Measurements from ENCODE around the gene OSBPL2. TPM values are rescaled to one million over a fixed set of nuclear protein-coding genes. Genes with fewer than 3 reads are reported as not detected.

OSBPL2 gene
- total and polyA plus RNA-seq, 11 donors = 20.0 to 57.9 (median 38.3) TPM

DNA sequence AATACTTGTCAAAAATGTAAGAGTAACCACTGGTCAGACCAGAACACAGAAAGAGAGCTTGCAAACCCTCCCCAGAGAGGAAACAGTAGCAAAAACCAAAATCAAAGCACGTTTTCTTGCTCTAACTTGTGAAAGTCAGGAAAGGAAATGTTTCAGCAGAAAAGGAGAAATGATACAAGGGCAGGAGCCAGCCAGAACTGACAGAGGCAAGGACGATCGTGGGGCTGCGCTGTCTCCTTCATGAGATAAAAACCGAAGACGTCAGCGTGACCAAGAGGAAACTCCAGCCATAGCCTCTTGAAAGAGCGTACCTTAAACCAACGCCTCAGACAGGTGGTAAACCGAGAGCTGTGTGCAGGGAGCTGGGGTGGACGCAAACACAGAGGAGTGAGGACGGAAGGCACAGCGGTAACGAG is 101.3 kb downstream of the OSBPL2 start:
- Histone ChIP-seq H3K27me3 (no peaks in the 10 kb centered on the region), H3K27ac (no peak overlapping the region), H3K9me3 (peaks cover 0 to 4% (median 0%) of the 10 kb centered on the region in 12 donors), H3K36me3 (peaks cover 0 to 95% (median 72%) of the 10 kb centered on the region in 9 donors), H3K4me1 (no peaks in the 10 kb centered on the region), H3K4me3 (no peak overlapping the region)
- intact Hi-C loops (cut with DNase I) = loop anchor here in 1 of 10 donors (5.0 kb wide), 1 partner anchor 38 kb away; no protein-coding TSS in a partner anchor
- TF ChIP-seq, protein P1, sequence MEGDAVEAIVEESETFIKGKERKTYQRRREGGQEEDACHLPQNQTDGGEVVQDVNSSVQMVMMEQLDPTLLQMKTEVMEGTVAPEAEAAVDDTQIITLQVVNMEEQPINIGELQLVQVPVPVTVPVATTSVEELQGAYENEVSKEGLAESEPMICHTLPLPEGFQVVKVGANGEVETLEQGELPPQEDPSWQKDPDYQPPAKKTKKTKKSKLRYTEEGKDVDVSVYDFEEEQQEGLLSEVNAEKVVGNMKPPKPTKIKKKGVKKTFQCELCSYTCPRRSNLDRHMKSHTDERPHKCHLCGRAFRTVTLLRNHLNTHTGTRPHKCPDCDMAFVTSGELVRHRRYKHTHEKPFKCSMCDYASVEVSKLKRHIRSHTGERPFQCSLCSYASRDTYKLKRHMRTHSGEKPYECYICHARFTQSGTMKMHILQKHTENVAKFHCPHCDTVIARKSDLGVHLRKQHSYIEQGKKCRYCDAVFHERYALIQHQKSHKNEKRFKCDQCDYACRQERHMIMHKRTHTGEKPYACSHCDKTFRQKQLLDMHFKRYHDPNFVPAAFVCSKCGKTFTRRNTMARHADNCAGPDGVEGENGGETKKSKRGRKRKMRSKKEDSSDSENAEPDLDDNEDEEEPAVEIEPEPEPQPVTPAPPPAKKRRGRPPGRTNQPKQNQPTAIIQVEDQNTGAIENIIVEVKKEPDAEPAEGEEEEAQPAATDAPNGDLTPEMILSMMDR (IDR thresholded peaks at IDR 0.05) = no peak
- TF ChIP-seq POLR2A (IDR thresholded peaks at IDR 0.05) = no peak
- WGBS, 4 donors = 73 to 81% (median 77%) methylated on average over 13 to 14 of the region's 14 CpGs
- DNase-seq (peak in 2 of 5 donors; percentile 7 to 37), ATAC-seq (no peak)

DNA sequence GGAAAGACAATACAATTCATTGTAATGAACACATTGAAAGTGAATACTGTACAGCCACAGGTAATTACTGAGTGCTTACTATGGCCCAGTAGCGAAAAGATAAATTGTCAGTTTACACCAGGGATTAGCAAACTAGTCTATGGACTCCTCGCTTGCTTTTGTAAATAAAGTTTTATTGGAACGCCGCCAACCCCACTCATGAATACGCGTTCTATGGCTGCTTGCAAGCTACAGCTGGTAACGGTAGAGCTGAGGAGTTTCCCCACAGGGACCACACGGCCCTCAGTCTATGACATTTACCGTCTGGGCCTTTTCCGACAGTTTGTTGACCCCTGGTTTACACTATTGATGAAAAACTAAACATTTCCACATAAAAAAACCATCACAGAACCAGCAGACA is 104.6 kb downstream of the OSBPL2 start:
- H3K36me3 ChIP-seq = peaks cover 0 to 98% (median 66%) of the 10 kb centered on the region in 9 donors
- peak overlapping the region in 1 of 12 donors; percentile 42 for H3K27ac ChIP-seq
- intact Hi-C loops (cut with DNase I) = loop anchor here in 1 of 10 donors (5.0 kb wide), 1 partner anchor 34 kb away; no protein-coding TSS in a partner anchor
- peaks cover 0 to 4% (median 0%) of the 10 kb centered on the region in 12 donors for H3K9me3 ChIP-seq
- DNase-seq (peak in 2 of 5 donors; percentile 6 to 15), ATAC-seq (no peak)
- TF ChIP-seq, protein P1 (IDR thresholded peaks at IDR 0.05) = no peak
- TF ChIP-seq POLR2A (IDR thresholded peaks at IDR 0.05) = no peak
- no peaks in the 10 kb centered on the region for H3K27me3 ChIP-seq
- 77 to 87% (median 80%) methylated on average over 10 of the region's 10 CpGs for WGBS, 4 donors
- H3K4me1 ChIP-seq = no peaks in the 10 kb centered on the region
- no peak overlapping the region for H3K4me3 ChIP-seq

DNA sequence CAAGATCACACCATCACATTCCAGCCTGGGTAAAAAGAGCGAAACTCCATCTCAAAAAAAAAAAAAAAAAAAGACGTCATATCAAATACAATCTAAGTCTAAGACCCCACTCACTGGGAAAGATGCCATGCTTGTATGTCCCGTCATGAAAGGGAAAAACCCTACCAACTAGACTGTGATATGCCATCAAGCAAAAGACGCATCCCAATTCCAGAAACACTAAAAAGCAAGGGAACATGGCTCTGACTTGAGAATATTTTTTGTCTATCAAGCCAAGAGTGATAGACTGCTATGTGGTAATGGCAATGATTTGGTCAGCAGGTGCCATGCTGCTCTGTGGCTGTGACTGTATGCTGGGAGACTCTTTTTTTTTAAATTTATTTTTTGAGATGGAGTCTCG is 105.8 kb downstream of the OSBPL2 start:
- TF ChIP-seq, protein P1 (IDR thresholded peaks at IDR 0.05) = no peak
- TF ChIP-seq POLR2A (IDR thresholded peaks at IDR 0.05) = no peak
- H3K9me3 ChIP-seq = peaks cover 0 to 8% (median 0%) of the 10 kb centered on the region in 12 donors
- H3K4me3 ChIP-seq = no peak overlapping the region
- no peaks in the 10 kb centered on the region for H3K27me3 ChIP-seq
- peaks cover 0 to 96% (median 59%) of the 10 kb centered on the region in 9 donors for H3K36me3 ChIP-seq
- 89 to 93% (median 90%) methylated on average over 5 of the region's 5 CpGs for WGBS, 4 donors
- DNase-seq = no peak
- ATAC-seq = no peak
- no peaks in the 10 kb centered on the region for H3K4me1 ChIP-seq
- peak overlapping the region in 1 of 12 donors; percentile 24 for H3K27ac ChIP-seq
- intact Hi-C loops (cut with DNase I) = loop anchor here in 1 of 10 donors (5.0 kb wide), 1 partner anchor 33 kb away; no protein-coding TSS in a partner anchor

GRCh38 chr20:62344782-62345181 is 106.5 kb downstream of the OSBPL2 start:
- Histone ChIP-seq H3K4me3 (no peak overlapping the region), H3K4me1 (no peaks in the 10 kb centered on the region), H3K27ac (peak overlapping the region in 1 of 12 donors; percentile 24), H3K36me3 (peaks cover 0 to 89% (median 56%) of the 10 kb centered on the region in 9 donors), H3K9me3 (peaks cover 0 to 11% (median 0%) of the 10 kb centered on the region in 12 donors), H3K27me3 (no peaks in the 10 kb centered on the region)
- ATAC-seq (no peak), DNase-seq (peak in 1 of 5 donors; percentile 17)
- TF ChIP-seq, protein P1 (IDR thresholded peaks at IDR 0.05) = no peak
- TF ChIP-seq POLR2A (IDR thresholded peaks at IDR 0.05) = no peak
- intact Hi-C loops (cut with DNase I) = loop anchor here in 3 of 10 donors (5.0 kb wide), 4 partner anchors 32 to 43 kb away; partner anchors contain the start of gene RPS21 (in 1 of the 3)
- 89 to 92% (median 90%) methylated on average over 10 of the region's 10 CpGs for WGBS, 4 donors

Small RNA genes within 50 kb of the gene (microRNA-seq; reads per million reads assigned to microRNA genes)
- gene MIR4758 = 0 to 2.6 (median 0.51) reads per million in 4 donors

Other genes starting within 250 kb of the OSBPL2 start
- gene TAF4, start 172.6 kb upstream of the OSBPL2 start, total RNA-seq = 10 to 100 TPM in 7 of 9 donors, 1 to 10 TPM in 2; 7.8 to 37.7 (median 11.4) TPM
- 1 to 10 TPM; 4.5 to 6.1 TPM for gene TAF4, start 172.6 kb upstream of the OSBPL2 start, polyA plus RNA-seq
- 10 to 100 TPM; 38.6 to 64.7 (median 54.6) TPM for gene LSM14B, start 116.0 kb upstream of the OSBPL2 start, total RNA-seq
- 10 to 100 TPM; 26.1 to 60.0 TPM for gene LSM14B, start 116.0 kb upstream of the OSBPL2 start, polyA plus RNA-seq
- gene PSMA7, start 95.1 kb upstream of the OSBPL2 start, total RNA-seq = 100 to 1,000 TPM; 172 to 432 (median 233) TPM
- 100 to 1,000 TPM; 220 to 472 TPM for gene PSMA7, start 95.1 kb upstream of the OSBPL2 start, polyA plus RNA-seq
- gene SS18L1, start 94.8 kb upstream of the OSBPL2 start, total RNA-seq = 10 to 100 TPM in 2 of 9 donors, 1 to 10 TPM in 7; 6.5 to 12.4 (median 8.6) TPM
- 1 to 10 TPM; 7.8 to 7.9 TPM for gene SS18L1, start 94.8 kb upstream of the OSBPL2 start, polyA plus RNA-seq
- gene MTG2, start 55.5 kb upstream of the OSBPL2 start, total RNA-seq = 10 to 100 TPM; 20.7 to 36.8 (median 26.5) TPM
- gene MTG2, start 55.5 kb upstream of the OSBPL2 start, polyA plus RNA-seq = 10 to 100 TPM; 28.9 to 40.7 TPM
- gene HRH3, start 18.2 kb upstream of the OSBPL2 start, total RNA-seq = not detected
- not detected for gene HRH3, start 18.2 kb upstream of the OSBPL2 start, polyA plus RNA-seq
- 100 to 1,000 TPM in 3 of 9 donors, 10 to 100 TPM in 6; 66.8 to 218 (median 79.8) TPM for gene ADRM1, start 64.5 kb downstream of the OSBPL2 start, total RNA-seq
- gene ADRM1, start 64.5 kb downstream of the OSBPL2 start, polyA plus RNA-seq = 100 to 1,000 TPM in 1 of 2 donors, 10 to 100 TPM in 1; 87.2 to 187 TPM
- gene LAMA5, start 128.8 kb downstream of the OSBPL2 start, total RNA-seq = 100 to 1,000 TPM in 1 of 9 donors, 10 to 100 TPM in 8; 57.4 to 107 (median 73.6) TPM
- gene LAMA5, start 128.8 kb downstream of the OSBPL2 start, polyA plus RNA-seq = 100 to 1,000 TPM in 1 of 2 donors, 10 to 100 TPM in 1; 72.0 to 128 TPM
- 100 to 1,000 TPM; 434 to 831 (median 670) TPM for gene RPS21, start 148.6 kb downstream of the OSBPL2 start, total RNA-seq
- 1,000 to 10,000 TPM; 1,943 to 3,051 TPM for gene RPS21, start 148.6 kb downstream of the OSBPL2 start, polyA plus RNA-seq
- gene CABLES2, start 168.8 kb downstream of the OSBPL2 start, total RNA-seq = 10 to 100 TPM in 2 of 9 donors, 1 to 10 TPM in 7; 6.1 to 12.0 (median 8.8) TPM
- gene CABLES2, start 168.8 kb downstream of the OSBPL2 start, polyA plus RNA-seq = 10 to 100 TPM in 1 of 2 donors, 1 to 10 TPM in 1; 2.9 to 10.7 TPM
- gene RBBP8NL, start 189.0 kb downstream of the OSBPL2 start, total RNA-seq = not detected
- gene RBBP8NL, start 189.0 kb downstream of the OSBPL2 start, polyA plus RNA-seq = not detected
- gene GATA5, start 237.5 kb downstream of the OSBPL2 start, total RNA-seq = 1 to 10 TPM in 4 of 9 donors, under 1 TPM in 5; 0.21 to 7.4 (median 0.83) TPM
- 1 to 10 TPM in 1 of 2 donors, under 1 TPM in 1; 0.98 to 1.6 TPM for gene GATA5, start 237.5 kb downstream of the OSBPL2 start, polyA plus RNA-seq